HG03460 (cell line): ENCODE results near the gene DENND2A.
"Not testable (repeated sequence)": the region's sequence is repeated elsewhere in the genome, so short reads cannot be mapped to it uniquely, and the experiment has no call there.

Source experiments
- ATAC-seq: cut with Tn5 transposase; IDR thresholded peaks from one replicate; pipeline ENCODE4 v1.9.1; 2021; ENCODE audit not compliant: unreplicated experiment

Gene DENND2A

DNA sequence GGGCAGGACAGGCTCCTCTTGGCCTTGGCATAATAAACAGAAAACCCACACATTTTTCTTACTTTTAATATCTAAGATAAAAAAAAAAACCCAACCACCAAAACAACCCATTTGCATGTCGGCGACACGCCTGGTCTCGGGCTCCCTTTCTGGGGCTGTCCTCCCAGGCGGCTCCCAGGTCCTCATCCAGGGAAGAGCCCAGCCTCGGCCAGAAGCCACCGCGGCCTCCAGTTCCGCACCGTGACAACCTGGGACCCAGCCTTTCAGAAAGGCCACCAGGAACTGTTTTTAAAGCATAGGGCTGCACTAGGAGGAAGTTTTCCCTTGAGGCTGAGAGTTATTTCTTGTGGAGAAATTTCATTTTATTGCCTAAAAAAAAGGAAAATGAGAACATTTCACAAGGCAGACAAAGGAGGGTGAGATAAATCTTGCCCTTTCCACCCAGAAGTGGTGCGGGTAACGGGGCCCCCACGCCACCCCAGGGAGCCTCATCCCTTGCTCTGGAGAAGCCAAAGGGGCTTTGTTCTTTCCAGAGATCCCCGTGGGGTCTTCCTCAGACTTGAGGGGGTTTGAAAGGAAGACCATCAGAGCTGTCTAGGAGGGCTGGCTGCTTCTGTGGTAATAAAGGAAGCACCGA, 122.1 kb downstream of the DENND2A start:
- no peak for ATAC-seq

GRCh38 chr7:140517546-140518369, 122.9 kb downstream of the DENND2A start:
- ATAC-seq = no peak

- no peak for ATAC-seq
These were observed 128.2 kb downstream of the DENND2A start for GRCh38 chr7:140512317-140513000.

GRCh38 chr7:140509789-140510188, 130.8 kb downstream of the DENND2A start:
- no peak for ATAC-seq

DNA sequence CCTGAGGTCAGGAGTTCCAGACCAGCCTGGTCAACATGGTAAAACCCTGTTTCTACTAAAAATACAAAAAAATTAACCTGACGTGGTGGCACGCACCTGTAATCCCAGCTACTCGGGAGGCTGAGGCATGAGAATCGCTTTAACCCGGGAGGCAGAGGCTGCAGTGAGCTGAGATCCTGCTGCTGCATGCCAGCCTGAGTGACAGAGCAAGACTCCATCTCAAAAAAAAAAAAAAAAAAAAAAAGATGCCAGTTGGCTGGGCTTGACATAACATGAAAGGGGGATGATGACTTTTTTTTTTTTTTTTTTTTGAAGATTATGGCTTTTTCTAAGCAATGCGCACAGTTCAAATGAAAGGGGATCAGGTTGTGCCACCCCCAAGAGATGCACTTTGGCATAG, 133.1 kb downstream of the DENND2A start:
- ATAC-seq = not testable (repeated sequence)

DNA sequence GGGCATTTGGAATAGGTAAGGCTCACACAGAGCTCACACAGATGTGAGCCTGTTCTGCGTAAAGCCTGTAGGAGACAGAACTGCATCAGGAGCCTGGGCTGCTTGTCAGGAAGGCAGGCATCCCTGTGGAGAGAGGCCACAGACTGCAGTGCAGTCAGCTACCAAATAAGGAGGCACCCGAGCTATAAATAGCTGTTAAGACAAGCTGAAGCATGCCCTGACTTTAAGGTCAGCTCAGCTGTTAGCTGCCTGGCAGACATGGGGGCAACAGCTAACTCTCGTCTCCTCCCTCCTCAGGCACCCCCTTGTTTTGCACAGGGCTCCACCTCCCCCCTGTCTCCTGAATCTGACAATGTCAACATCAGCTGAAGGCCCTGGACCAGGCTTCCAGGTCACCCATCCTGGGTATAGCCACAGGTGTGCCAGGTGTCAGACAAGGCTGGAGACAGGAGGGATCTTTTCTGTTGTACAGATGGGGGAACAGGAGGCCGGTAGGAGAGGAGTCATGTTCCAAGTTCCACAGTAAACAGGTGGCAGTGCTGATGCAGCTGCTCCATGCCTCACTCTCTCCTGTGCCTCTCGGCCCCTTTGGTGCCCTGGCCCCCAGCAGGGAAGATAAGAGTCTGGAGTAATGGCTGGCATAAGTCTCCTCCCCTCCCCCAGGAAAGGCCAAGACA, 133.7 kb downstream of the DENND2A start:
- no peak for ATAC-seq

- no peak for ATAC-seq
These were observed 138.6 kb downstream of the DENND2A start for GRCh38 chr7:140501966-140502365.

DNA sequence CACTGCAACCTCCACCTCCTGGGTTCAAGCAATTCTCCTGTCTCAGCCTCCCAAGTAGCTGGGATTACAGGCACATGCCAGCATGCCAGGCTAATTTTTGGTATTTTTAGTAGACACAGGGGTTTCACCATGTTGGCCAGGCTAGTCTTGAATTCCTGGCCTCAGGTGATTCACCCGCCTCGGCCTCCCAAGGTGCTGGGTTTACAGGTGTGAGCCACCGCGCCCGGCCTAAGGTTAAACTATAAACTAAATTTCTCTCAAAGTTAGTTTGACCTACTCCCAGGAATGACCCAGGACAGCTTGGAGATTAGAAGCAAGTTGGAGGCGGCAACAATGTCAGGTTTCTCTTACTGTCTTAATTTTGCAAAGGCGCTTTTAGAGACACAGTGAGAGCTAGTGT, 142.8 kb downstream of the DENND2A start:
- ATAC-seq = not testable (repeated sequence)

GRCh38 chr7:140497241-140497769, 143.3 kb downstream of the DENND2A start:
- no peak for ATAC-seq

DNA sequence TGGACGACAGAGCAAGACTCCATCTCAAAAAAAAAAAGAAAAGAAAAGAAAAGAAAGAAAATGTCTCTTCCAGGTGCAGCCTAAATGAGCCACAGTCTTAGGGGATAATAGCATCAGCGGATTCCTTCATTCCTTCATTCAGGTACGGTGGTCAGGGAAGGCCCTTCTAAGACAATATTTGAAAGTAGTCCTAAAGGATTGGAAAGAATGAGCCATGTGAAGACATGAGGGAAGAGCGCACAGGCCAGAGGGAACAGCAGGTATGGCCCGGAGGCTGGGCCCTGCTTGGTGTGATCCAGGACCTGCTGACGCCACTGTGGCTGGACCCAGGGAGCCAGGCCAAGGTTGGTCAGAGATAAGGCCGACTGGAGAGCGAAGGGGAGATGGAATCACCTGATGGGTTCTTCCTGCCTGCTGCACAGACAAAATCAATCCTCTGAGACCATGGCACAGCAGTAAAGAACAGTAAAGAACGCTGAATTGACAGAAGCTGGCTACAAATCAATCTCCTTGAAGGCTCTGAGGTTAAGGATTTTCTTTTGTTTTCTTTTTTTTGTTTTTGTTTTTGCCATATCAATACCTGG, 145.0 kb downstream of the DENND2A start:
- ATAC-seq = no peak

DNA sequence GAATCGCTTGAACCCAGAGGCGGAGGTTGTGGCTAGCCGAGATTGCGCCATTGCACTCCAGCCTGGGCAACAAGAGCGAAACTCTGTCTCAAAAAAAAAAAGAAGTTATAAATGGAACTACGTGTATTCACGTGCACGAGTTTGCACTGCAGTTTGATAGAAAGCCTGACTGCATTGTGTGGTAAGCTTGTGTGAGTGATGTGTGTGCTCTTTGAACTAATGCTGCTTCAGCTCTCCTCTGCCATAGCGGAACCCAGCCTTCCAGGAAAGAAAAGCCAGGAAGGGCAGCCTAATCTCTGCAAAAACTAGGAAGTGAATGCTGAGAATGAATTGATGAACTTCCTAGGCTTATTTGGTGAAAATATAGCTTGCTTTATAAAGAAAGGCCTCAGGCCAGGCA, 145.7 kb downstream of the DENND2A start:
- ATAC-seq = no peak

DNA sequence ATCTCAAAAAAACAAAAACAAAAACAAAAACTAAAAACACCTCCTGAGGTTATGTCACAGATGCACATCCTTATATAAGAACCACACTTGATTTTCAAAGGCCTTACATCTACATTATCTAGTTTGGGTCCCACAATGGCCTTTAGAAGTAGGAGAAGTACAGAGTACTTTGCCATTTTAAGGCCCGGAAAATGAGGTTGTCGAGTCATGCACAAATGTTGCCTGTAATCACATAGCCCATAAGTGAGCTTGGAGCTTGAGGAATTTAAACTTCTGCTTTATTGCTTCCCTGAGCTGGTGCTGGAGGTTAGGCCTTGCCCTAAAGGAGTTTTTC, 151.6 kb downstream of the DENND2A start:
- ATAC-seq = no peak

- no peak for ATAC-seq
These were observed 154.9 kb downstream of the DENND2A start for GRCh38 chr7:140485500-140486265.

DNA sequence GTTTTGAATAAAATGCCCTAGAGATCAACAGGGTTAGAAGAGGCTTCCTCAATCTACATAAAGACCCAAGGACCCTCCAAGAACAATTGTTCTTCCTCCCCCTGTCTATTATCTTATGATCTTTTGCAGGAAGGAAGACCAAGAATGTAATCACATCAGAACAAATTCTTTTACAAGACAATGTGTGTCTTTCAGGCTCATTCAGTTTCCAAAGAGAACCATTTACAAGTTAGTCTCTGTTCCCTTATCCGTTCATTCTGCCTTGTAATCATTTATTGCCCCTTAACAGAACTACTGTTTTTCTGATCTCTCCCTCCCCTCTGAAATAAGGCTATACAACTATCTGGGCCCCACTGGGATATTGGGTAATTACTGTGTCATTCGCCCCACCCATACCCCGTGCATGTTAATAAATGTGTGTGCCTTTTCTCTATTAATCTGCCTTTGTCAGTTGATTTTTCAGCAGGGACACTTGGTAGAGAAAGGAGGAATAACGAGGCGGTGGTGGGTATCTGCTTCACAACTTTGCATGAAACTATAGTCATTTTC, 155.6 kb downstream of the DENND2A start:
- no peak for ATAC-seq

DNA sequence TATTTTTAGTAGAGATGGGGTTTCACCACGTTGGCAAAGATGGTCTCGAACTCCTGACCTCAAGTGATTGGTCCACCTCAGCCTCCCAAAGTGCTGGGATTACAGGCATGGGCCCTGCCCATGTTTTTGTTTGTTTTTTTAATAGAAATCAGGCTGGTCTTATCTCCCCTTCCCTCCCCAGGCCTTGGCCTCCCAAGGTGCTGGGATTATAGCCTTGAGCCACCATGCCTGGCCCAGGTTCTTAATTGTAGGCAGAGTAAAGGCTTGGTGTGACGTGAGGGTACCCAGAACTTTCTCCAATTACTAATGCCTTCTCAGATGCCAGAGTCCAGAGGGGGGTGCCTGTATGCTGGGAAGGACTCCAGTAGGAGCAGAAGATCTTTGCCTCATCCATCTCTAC, 156.1 kb downstream of the DENND2A start:
- ATAC-seq = no peak

DNA sequence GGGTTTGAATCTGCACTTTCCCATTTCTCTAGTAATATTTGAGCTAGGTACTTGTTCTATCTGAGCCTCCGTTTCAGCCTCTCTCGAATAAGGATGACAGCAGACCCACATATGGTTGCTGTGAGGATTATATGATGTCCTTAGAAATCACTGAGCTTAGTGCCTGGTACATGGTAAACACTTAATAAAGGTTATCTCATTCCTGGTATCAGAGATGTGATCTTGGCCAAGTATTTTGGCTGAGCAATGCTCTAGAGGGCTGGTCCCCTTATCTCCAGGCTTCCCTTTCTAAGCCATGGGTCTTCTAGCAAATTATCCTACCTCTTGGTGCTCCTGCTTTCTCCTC, 160.9 kb downstream of the DENND2A start:
- ATAC-seq = no peak

DNA sequence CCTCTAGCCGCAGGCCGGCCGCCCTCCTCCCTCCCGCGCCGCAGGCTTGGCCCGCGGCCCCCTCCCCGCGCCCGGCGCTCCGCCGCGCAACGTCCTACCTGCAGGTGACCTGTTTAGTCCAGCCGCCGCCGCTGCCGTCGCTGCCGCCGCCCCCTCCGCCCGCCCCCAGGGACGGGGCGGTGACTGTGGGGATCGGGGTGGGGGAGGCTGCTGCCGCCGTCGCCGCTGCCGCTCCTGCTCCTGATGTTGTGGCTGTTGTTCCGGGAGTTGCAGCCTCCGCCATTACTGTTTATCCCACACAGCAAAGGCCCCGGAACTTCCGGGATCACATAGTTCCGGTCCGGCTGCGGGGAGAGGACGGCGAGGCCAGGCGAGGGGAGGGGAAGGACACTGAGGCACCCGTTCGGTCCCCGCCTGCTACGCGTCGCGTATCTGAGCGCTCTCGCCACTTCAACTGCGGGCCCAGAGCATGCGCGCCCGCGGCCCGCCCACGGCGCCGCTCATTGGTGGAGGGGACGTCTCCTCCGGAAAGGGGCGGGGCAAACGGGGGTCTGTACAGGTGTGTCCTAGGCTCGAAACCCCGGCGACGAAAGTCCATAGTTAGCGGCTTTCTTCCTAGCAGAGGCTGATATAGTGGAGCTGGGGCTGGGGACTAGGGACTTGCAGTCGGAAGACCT, 161.4 kb downstream of the DENND2A start, which contains the start of gene MKRN1:
MKRN1 (minus strand) TSS at position 444 of the 677 bp plus-strand sequence; CDS start at position 283, 161 bp downstream.
- peak; percentile 92 for ATAC-seq

DNA sequence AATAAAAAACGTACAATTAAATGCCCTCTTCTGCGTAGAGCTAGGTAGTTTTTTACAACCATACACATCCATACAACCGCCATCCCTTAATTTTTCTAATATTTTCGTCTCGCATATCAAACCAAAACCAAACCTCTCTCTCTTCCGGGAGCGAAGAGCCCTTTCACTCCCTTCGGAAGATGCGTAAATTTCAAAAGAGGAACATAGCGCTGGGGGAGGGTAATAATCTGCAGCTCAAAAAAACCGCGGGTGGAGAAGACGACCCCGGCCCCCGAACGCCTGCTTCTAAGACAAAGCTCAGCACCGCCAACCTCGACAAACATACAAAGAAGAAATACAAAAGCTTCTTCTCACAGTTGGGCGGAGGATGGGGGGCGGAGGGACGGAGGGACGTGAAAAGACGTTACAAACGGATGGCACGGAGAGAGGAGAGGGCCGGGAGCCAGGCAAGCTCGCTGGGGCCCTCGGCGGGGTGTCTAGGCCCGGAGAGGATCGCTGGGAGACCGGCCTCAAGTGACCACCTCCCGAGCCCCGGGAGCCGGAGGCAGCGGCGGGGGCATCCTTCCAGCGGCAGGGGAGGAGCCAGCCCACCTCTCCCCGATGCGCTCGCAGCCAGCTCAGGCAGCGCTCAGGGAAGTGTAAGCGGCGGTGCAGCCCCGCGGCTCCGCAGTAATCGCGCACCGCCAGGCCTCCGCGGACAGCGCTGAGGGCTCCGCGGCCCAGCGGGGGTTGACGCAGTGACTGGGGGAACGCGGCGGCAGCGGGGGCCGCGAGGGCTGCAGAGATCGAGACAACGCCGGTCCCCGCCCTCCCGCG, 162.2 kb downstream of the DENND2A start:
- ATAC-seq = peak; percentile 23
